ENCODE data around the gene ZNF423.

DNA sequence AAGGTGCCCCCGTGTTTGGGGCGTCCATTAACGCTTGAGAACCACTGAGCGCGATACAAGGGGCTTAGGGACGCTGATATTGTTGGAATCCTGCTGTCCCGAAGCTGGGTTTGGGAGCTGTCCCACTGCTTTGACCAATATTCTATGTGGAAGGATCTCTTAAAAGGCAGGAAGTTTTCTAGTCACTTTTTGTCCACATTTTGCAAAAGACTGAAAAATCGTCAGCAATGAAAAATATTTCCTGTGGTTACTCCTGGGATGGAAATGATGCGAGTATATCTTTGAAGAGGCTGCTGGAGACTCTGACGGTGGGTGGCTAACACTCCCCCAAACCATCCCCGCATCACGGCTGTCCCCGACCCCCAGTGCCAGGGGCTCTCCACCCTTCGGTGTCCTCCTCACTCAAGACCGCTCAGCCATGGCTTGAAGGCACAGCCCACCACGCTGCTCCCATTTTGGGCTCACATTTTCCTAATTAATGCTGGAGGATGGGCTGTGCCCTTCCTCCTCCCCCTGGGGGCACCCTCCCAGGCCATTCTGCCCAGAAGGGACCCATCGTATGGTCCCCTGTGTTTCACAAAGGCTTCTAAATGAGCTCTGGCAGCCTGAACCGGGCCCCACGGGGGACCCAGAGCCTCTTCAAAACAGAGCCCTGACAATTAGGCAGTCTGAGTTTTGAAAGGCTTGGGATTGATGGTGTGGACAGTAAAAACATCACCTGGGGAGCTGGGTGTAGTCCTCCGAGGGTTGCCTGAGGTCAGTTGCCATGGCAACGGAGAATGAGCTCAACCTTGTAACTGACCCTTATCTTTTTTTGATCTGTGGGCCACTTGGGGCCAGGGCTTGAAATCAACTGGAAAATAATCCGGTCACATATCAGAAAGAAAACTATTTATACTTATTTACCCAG, 323.7 kb downstream of the ZNF423 start:
- TF ChIP-seq TAF1 (IDR thresholded peaks at IDR 0.05; ENCODE audit: low read depth, low read length) (no peak), POLR2A (IDR thresholded peaks at IDR 0.05; ENCODE audit: low read depth, low read length) (no peak)

Data from GM12891 (cell line).